ENCODE results near the gene XPO4. TPM values are rescaled to one million over a fixed set of nuclear protein-coding genes. Genes with fewer than 3 reads are reported as not detected.
"Not testable (repeated sequence)": the region's sequence is repeated elsewhere in the genome, so short reads cannot be mapped to it uniquely, and the experiment has no call there.

Gene XPO4
- total RNA-seq, 1 donor from 2014 or later = 15.5 TPM

GRCh38 chr13:20754009-20754408 is 148.5 kb downstream of the XPO4 start:
- TF ChIP-seq, protein P1, sequence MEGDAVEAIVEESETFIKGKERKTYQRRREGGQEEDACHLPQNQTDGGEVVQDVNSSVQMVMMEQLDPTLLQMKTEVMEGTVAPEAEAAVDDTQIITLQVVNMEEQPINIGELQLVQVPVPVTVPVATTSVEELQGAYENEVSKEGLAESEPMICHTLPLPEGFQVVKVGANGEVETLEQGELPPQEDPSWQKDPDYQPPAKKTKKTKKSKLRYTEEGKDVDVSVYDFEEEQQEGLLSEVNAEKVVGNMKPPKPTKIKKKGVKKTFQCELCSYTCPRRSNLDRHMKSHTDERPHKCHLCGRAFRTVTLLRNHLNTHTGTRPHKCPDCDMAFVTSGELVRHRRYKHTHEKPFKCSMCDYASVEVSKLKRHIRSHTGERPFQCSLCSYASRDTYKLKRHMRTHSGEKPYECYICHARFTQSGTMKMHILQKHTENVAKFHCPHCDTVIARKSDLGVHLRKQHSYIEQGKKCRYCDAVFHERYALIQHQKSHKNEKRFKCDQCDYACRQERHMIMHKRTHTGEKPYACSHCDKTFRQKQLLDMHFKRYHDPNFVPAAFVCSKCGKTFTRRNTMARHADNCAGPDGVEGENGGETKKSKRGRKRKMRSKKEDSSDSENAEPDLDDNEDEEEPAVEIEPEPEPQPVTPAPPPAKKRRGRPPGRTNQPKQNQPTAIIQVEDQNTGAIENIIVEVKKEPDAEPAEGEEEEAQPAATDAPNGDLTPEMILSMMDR (IDR thresholded peaks at IDR 0.05; ENCODE audit: partially characterized antibody, unreplicated experiment) = no peak
- Mint-ChIP-seq H3K27ac (ENCODE audit: unreplicated experiment) (no peak overlapping the region), H3K9me3 (ENCODE audit: unreplicated experiment) (peaks cover 13% of the 10 kb centered on the region), H3K4me1 (ENCODE audit: low read depth, unreplicated experiment) (no peaks in the 10 kb centered on the region), H3K4me3 (ENCODE audit: unreplicated experiment) (no peak overlapping the region), H3K36me3 (ENCODE audit: unreplicated experiment) (peaks cover 26% of the 10 kb centered on the region), H3K27me3 (ENCODE audit: unreplicated experiment) (no peaks in the 10 kb centered on the region)
- DNase-seq = no peak

GRCh38 chr13:20749377-20749776 is 153.2 kb downstream of the XPO4 start:
- no peak for DNase-seq
- Mint-ChIP-seq H3K4me3 (ENCODE audit: unreplicated experiment) (no peak overlapping the region), H3K27ac (ENCODE audit: unreplicated experiment) (no peak overlapping the region), H3K27me3 (ENCODE audit: unreplicated experiment) (no peaks in the 10 kb centered on the region), H3K36me3 (ENCODE audit: unreplicated experiment) (peaks cover 16% of the 10 kb centered on the region), H3K9me3 (ENCODE audit: unreplicated experiment) (peaks cover 7% of the 10 kb centered on the region), H3K4me1 (ENCODE audit: low read depth, unreplicated experiment) (no peaks in the 10 kb centered on the region)
- TF ChIP-seq, protein P1 (IDR thresholded peaks at IDR 0.05; ENCODE audit: partially characterized antibody, unreplicated experiment) = no peak

- not testable (repeated sequence) for H3K9me3 Mint-ChIP-seq (ENCODE audit: unreplicated experiment); H3K4me3 Mint-ChIP-seq (ENCODE audit: unreplicated experiment); H3K27me3 Mint-ChIP-seq (ENCODE audit: unreplicated experiment); H3K36me3 Mint-ChIP-seq (ENCODE audit: unreplicated experiment); H3K27ac Mint-ChIP-seq (ENCODE audit: unreplicated experiment); DNase-seq; H3K4me1 Mint-ChIP-seq (ENCODE audit: low read depth, unreplicated experiment)
These were observed 158.6 kb downstream of the XPO4 start for GRCh38 chr13:20743830-20744404.

GRCh38 chr13:20740021-20740420 is 162.5 kb downstream of the XPO4 start:
- Mint-ChIP-seq H3K27ac (ENCODE audit: unreplicated experiment) (no peak overlapping the region), H3K27me3 (ENCODE audit: unreplicated experiment) (peaks cover 5% of the 10 kb centered on the region), H3K9me3 (ENCODE audit: unreplicated experiment) (peaks cover 4% of the 10 kb centered on the region), H3K36me3 (ENCODE audit: unreplicated experiment) (peaks cover 6% of the 10 kb centered on the region), H3K4me3 (ENCODE audit: unreplicated experiment) (no peak overlapping the region), H3K4me1 (ENCODE audit: low read depth, unreplicated experiment) (no peaks in the 10 kb centered on the region)
- DNase-seq = no peak
- TF ChIP-seq, protein P1 (IDR thresholded peaks at IDR 0.05; ENCODE audit: partially characterized antibody, unreplicated experiment) = no peak

DNA sequence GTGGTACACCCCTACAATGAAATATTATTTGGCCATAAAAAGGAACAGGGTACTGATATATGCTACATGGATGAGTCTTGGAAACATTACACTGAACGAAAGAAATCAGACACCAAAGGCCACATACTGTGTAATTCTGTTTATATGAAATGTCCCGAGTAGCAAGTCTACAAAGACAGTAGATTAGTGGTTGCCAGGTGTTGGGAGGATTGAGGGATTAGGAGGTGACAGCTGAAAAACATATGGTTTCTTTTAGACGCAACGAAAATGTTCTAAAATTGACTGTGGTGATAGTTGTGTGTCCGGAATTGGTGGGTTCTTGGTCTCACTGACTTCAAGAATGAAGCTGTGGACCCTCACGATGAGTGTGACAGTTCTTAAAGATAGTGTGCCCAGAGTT is 163.9 kb downstream of the XPO4 start:
- no peak for DNase-seq
- Mint-ChIP-seq H3K27ac (ENCODE audit: unreplicated experiment) (no peak overlapping the region), H3K36me3 (ENCODE audit: unreplicated experiment) (peaks cover 6% of the 10 kb centered on the region), H3K9me3 (ENCODE audit: unreplicated experiment) (peaks cover 2% of the 10 kb centered on the region), H3K4me3 (ENCODE audit: unreplicated experiment) (no peak overlapping the region), H3K4me1 (ENCODE audit: low read depth, unreplicated experiment) (no peaks in the 10 kb centered on the region), H3K27me3 (ENCODE audit: unreplicated experiment) (peaks cover 5% of the 10 kb centered on the region)
- TF ChIP-seq, protein P1 (IDR thresholded peaks at IDR 0.05; ENCODE audit: partially characterized antibody, unreplicated experiment) = no peak

Data from glutamatergic neuron (in vitro differentiated cells).